H1 (cell line): ENCODE measurements around the gene FASTKD1. TPM values are rescaled to one million over a fixed set of nuclear protein-coding genes. Genes with fewer than 3 reads are reported as not detected.

Source experiments
- CTCF ChIA-PET: fragments of 300-600 bp; sonication (Branson Sonifier 250); formaldehyde crosslinking; loops from one replicate; lab custom pipeline; 2021; ENCODE audit not compliant: partially characterized antibody; lab: Charles Lee
- POLR2A ChIA-PET: fragments of 300-600 bp; sonication (Branson Sonifier 250); formaldehyde crosslinking; loops from one replicate; lab custom pipeline; 2021; ENCODE audit warnings: inconsistent platforms; ENCODE audit not compliant: partially characterized antibody; lab: Charles Lee
- DNase-seq, 2 experiments: peaks; one replicate each; pipeline versions ENCODE4 v3.0.0 to v3.0.0-alpha.2; 2010 to 2022; ENCODE audit warnings: low spot score in 2 of 2, low read depth in 1 of 2, mixed read lengths in 1 of 2
- FAIRE-seq: peaks from 2 replicates; lab custom pipeline; 2011; peaks lifted over from hg19 to GRCh38; lab: Jason Lieb, UNC
- H2AFZ ChIP-seq: 2 replicates; pipeline ENCODE4 v1.8.1; 2012; ENCODE audit warnings: low read length, inconsistent platforms
- H2AK5ac ChIP-seq: 2 replicates; pipeline ENCODE4 v1.6.1; 2013; ENCODE audit warnings: low read depth, low read length
- H2BK120ac ChIP-seq: replicated peaks from 2 replicates; pipeline ENCODE3; 2013; ENCODE audit warnings: low read depth, low read length, inconsistent platforms
- H2BK12ac ChIP-seq: 2 replicates; pipeline ENCODE4 v1.6.1; 2013; ENCODE audit warnings: low read depth, low read length
- H2BK15ac ChIP-seq: 2 replicates; pipeline ENCODE4 v1.6.1; 2013; ENCODE audit warnings: low read length
- H2BK20ac ChIP-seq: 2 replicates; pipeline ENCODE4 v1.6.1; 2013; ENCODE audit warnings: low read length
- H2BK5ac ChIP-seq: 2 replicates; pipeline ENCODE4 v1.6.1; 2013; ENCODE audit warnings: low read depth, low read length
- H3K14ac ChIP-seq: 2 replicates; pipeline ENCODE4 v1.6.1; 2013; ENCODE audit warnings: inconsistent platforms; ENCODE audit not compliant: insufficient read length
- H3K18ac ChIP-seq: 2 replicates; pipeline ENCODE4 v1.6.1; 2013; ENCODE audit warnings: low read length; ENCODE audit errors: extremely low read depth
- H3K23ac ChIP-seq: 2 replicates; pipeline ENCODE4 v1.6.1; 2013; ENCODE audit warnings: inconsistent platforms; ENCODE audit not compliant: insufficient read length
- H3K23me2 ChIP-seq: 2 replicates; pipeline ENCODE4 v1.6.1; 2013; ENCODE audit warnings: low read depth, low read length
- H3K27ac ChIP-seq: 2 replicates; pipeline ENCODE4 v1.6.1; 2011; ENCODE audit warnings: low read depth, low read length, inconsistent platforms
- H3K27me3 ChIP-seq, 4 experiments: replicated peaks in 1 of 4; 1 replicate in 1 of 4; 2 replicates in 3 of 4; pipeline versions ENCODE4 v1.6.1 to v1.8.1; 2011 to 2013; ENCODE audit warnings: low read length in 3 of 4, mild to moderate bottlenecking in 3 of 4, inconsistent platforms in 2 of 4, mixed read lengths in 2 of 4, moderate library complexity in 1 of 4; ENCODE audit not compliant: control insufficient read depth in 3 of 4, insufficient read depth in 3 of 4; ENCODE audit errors: extremely low read depth in 1 of 4
- H3K36me3 ChIP-seq, 4 experiments: 2 replicates each; pipeline versions ENCODE4 v1.6.1 to v1.8.1; 2011 to 2013; ENCODE audit warnings: mild to moderate bottlenecking in 4 of 4, low read length in 3 of 4, moderate library complexity in 2 of 4, control low read depth in 1 of 4, inconsistent platforms in 1 of 4; ENCODE audit not compliant: insufficient read depth in 4 of 4, control insufficient read depth in 2 of 4
- H3K4ac ChIP-seq: replicated peaks from 2 replicates; pipeline ENCODE3; 2013; ENCODE audit warnings: low read length, low read depth, mixed read lengths, inconsistent platforms; ENCODE audit not compliant: insufficient read length
- H3K4me1 ChIP-seq, 4 experiments: replicated peaks in 1 of 4; 1 replicate in 1 of 4; 2 replicates in 3 of 4; pipeline versions ENCODE4 v1.6.1 to v1.8.1; 2011 to 2013; ENCODE audit warnings: low read length in 3 of 4, inconsistent platforms in 2 of 4, mixed read lengths in 1 of 4; ENCODE audit not compliant: insufficient read depth in 4 of 4, control insufficient read depth in 3 of 4
- H3K4me2 ChIP-seq, 2 experiments: 2 replicates each; pipeline versions ENCODE4 v1.6.1 to v1.8.1; 2011 to 2013; ENCODE audit warnings: low read depth in 2 of 2, low read length in 2 of 2, control low read depth in 1 of 2, inconsistent platforms in 1 of 2, mild to moderate bottlenecking in 1 of 2; ENCODE audit not compliant: insufficient read depth in 1 of 2
- H3K4me3 ChIP-seq, 4 experiments: fragments of 200-600, 300-600 bp in 1 of 4; sonication (generic), shearing (Covaris generic), sonication (Bioruptor Twin) in 1 of 4; 2 replicates each; pipeline versions ENCODE4 v1.5.1 to v1.8.1; 2011 to 2016; ENCODE audit warnings: low read length in 4 of 4, low read depth in 3 of 4, control low read depth in 2 of 4, inconsistent platforms in 2 of 4, mild to moderate bottlenecking in 2 of 4, mixed read lengths in 1 of 4, moderate library complexity in 1 of 4; ENCODE audit not compliant: insufficient read depth in 2 of 4; ENCODE audit errors: extremely low read depth in 1 of 4
- H3K56ac ChIP-seq: replicated peaks from 2 replicates; pipeline ENCODE3; 2013; ENCODE audit warnings: low read depth, mild to moderate bottlenecking, mixed read lengths, low read length, inconsistent platforms; ENCODE audit not compliant: insufficient read length
- H3K79me1 ChIP-seq: 2 replicates; pipeline ENCODE4 v1.6.1; 2013; ENCODE audit warnings: low read depth, low read length, control low read depth
- H3K79me2 ChIP-seq, 2 experiments: 2 replicates each; pipeline versions ENCODE4 v1.6.1 to v1.8.1; 2012 to 2013; ENCODE audit warnings: low read length in 2 of 2, mild to moderate bottlenecking in 2 of 2, inconsistent platforms in 1 of 2; ENCODE audit not compliant: insufficient read depth in 2 of 2, control insufficient read depth in 1 of 2
- H3K9ac ChIP-seq, 4 experiments: replicated peaks in 1 of 4; 1 replicate in 1 of 4; 2 replicates in 3 of 4; pipeline versions ENCODE4 v1.6.1 to v1.8.1; 2011 to 2013; ENCODE audit warnings: low read depth in 3 of 4, low read length in 3 of 4, control low read depth in 2 of 4, mild to moderate bottlenecking in 2 of 4, moderate library complexity in 2 of 4, inconsistent platforms in 1 of 4; ENCODE audit errors: extremely low read depth in 1 of 4
- H3K9me3 ChIP-seq, 2 experiments: 2 replicates each; pipeline versions ENCODE4 v1.6.1 to v1.8.1; 2012 to 2013; ENCODE audit warnings: mild to moderate bottlenecking in 2 of 2, moderate library complexity in 2 of 2, control low read depth in 1 of 2, inconsistent platforms in 1 of 2, low read depth in 1 of 2, low read length in 1 of 2, mixed read lengths in 1 of 2; ENCODE audit not compliant: insufficient read depth in 2 of 2
- H4K20me1 ChIP-seq, 2 experiments: replicated peaks in 1 of 2; 2 replicates each; pipeline versions ENCODE3 to v1.8.1; 2011 to 2013; ENCODE audit warnings: inconsistent platforms in 2 of 2, low read length in 2 of 2, mild to moderate bottlenecking in 1 of 2; ENCODE audit not compliant: insufficient read depth in 2 of 2, control insufficient read depth in 1 of 2
- H4K5ac ChIP-seq: 2 replicates; pipeline ENCODE4 v1.6.1; 2013; ENCODE audit warnings: low read length, low read depth, mixed read lengths, inconsistent platforms; ENCODE audit not compliant: insufficient read length
- H4K8ac ChIP-seq: 2 replicates; pipeline ENCODE4 v1.8.0; 2013; ENCODE audit warnings: mild to moderate bottlenecking, moderate library complexity, low read length, inconsistent platforms; ENCODE audit not compliant: insufficient read depth; ENCODE audit errors: extremely low read depth
- H4K91ac ChIP-seq: replicated peaks from 2 replicates; pipeline ENCODE3; 2013; ENCODE audit warnings: low read length, mixed read lengths, inconsistent platforms; ENCODE audit not compliant: insufficient read length
- EP300 ChIP-seq, 2 experiments: IDR thresholded peaks; 1 replicate in 1 of 2; 2 replicates in 1 of 2; pipeline ENCODE4 v1.6.1; 2011 to 2012; ENCODE audit warnings: low read depth in 2 of 2, low read length in 2 of 2, mild to moderate bottlenecking in 2 of 2, borderline replicate concordance in 1 of 2, inconsistent platforms in 1 of 2, moderate library complexity in 1 of 2
- KDM5A ChIP-seq: fragments of 200-600 bp; IDR thresholded peaks from 2 replicates; pipeline ENCODE4 v1.7.1; 2012; ENCODE audit warnings: mild to moderate bottlenecking, low read length, inconsistent platforms, mixed read lengths
- SIRT6 ChIP-seq: IDR thresholded peaks from one replicate; pipeline ENCODE4 v1.7.1; 2012; ENCODE audit warnings: low read length, inconsistent platforms
- TAF1 ChIP-seq: IDR thresholded peaks from 2 replicates; pipeline ENCODE4 v1.6.1; 2011; ENCODE audit warnings: mild to moderate bottlenecking, low read depth, low read length
- WGBS, 2 experiments: shearing (Covaris generic) in 1 of 2; methylation state at CpG; one replicate each; pipeline versions ENCODE4 v1.1.6 to v1.1.7; 2013 to 2015; ENCODE audit warnings: low lambda C conversion rate in 2 of 2, mixed read lengths in 2 of 2, inconsistent platforms in 1 of 2, low coverage in 1 of 2, missing lambda C conversion rate in 1 of 2; ENCODE audit not compliant: insufficient replicate concordance in 2 of 2, insufficient coverage in 1 of 2, insufficient read length in 1 of 2; ENCODE audit errors: extremely low coverage in 1 of 2, missing lambda C conversion rate in 1 of 2; 5-methylcytosine and 5-hydroxymethylcytosine counted together
- polyA plus RNA-seq, 7 experiments: library from polyadenylated mRNA; depleted of rRNA in 3 of 7; stranded (reverse) in 5 of 7; unstranded in 2 of 7; fragments of >200 nt in 5 of 7; fragments of 200-250 nt in 2 of 7; gene quantifications; 1 replicate in 5 of 7; 2 replicates in 1 of 7; 4 replicates in 1 of 7; pipeline versions ENCODE4 v1.2.1 to v1.2.3, GENCODE V29; 2011 to 2013; ENCODE audit warnings: missing spikeins in 2 of 7, mixed read lengths in 2 of 7
- total RNA-seq: library from RNA; stranded (reverse); fragmentation: NEBNext Ultra II Directional; extraction: Animal tissue kit (Norgen Biotek cat#: 25700); gene quantifications from 2 replicates; pipeline ENCODE4 v1.2.1, GENCODE V29; 2021

The FASTKD1 gene
- total and polyA plus RNA-seq, 2 of the 8 experiments (the other 6 are each of a cell fraction or from before 2014, with no cell fraction given) = 18.7 to 70.8 TPM

- Histone ChIP-seq H3K27ac (no peak overlapping the region), H3K4ac (no peak overlapping the region), H2AK5ac (no peak overlapping the region), H4K5ac (no peak overlapping the region), H4K20me1 (peaks cover 0 to 5% of the 10 kb centered on the region in 2 experiments), H3K36me3 (peaks cover 0 to 5% (median 0%) of the 10 kb centered on the region in 4 experiments; a peak in 1 of 8 replicates), H3K4me2 (peak overlapping the region in 1 of 2 experiments; percentile 65; a peak in 2 of 4 replicates), H4K8ac (no peak overlapping the region), H3K4me1 (no peaks in the 10 kb centered on the region), H4K91ac (no peak overlapping the region), H3K27me3 (no peaks in the 10 kb centered on the region), H3K4me3 (peak overlapping the region in 1 of 4 experiments; percentile 90; a peak in 1 of 8 replicates), H3K23ac (no peak overlapping the region), H3K18ac (no peak overlapping the region), H3K14ac (no peak overlapping the region), H3K23me2 (0 out of 2 replicates have a peak, but pooled peaks cover 3% of the 10 kb centered on the region), H3K79me1 (no peaks in the 10 kb centered on the region), H2AFZ (no peak overlapping the region), H2BK20ac (no peak overlapping the region), H2BK12ac (no peak overlapping the region), H2BK5ac (no peak overlapping the region), H3K79me2 (peaks cover 0 to 39% of the 10 kb centered on the region in 2 experiments; a peak in 3 of 4 replicates), H3K9me3 (peaks cover 0 to 5% of the 10 kb centered on the region in 2 experiments; a peak in 2 of 4 replicates), H2BK15ac (no peak overlapping the region), H3K56ac (no peak overlapping the region), H3K9ac (no peak overlapping the region), H2BK120ac (no peak overlapping the region)
- ChIA-PET POLR2A (interaction anchor here (2.0 kb wide), 1 partner anchor 12 kb away, joined by 23 read pairs; the partner anchor contains the start of gene PPIG), CTCF (interaction anchor here (0.6 to 0.7 kb wide), 2 partner anchors 9 to 218 kb away, joined by 3 to 4 read pairs; no protein-coding TSS in a partner anchor)
- 81% methylated on average over 1 of the region's 1 CpG; no CpG with 5 or more reads in 1 of the 2 experiments for WGBS, 2 experiments
- DNase-seq (no peak), FAIRE-seq (no peak)
- TF ChIP-seq KDM5A = no peak
- no peak for TF ChIP-seq EP300 (IDR thresholded peaks at IDR 0.05; ENCODE audit: borderline replicate concordance in 1 of 2, low read depth in 2 of 2, low read length in 2 of 2)
- TF ChIP-seq SIRT6 = no peak
- no peak for TF ChIP-seq TAF1
Observed at GRCh38 chr2:169572189-169572588, 1.5 kb downstream of the FASTKD1 start.
